GM12873 (cell line): ENCODE measurements around the gene COL23A1.

Source experiments
- TF ChIP-seq, protein P1 (sequence below): IDR thresholded peaks from 2 replicates; pipeline ENCODE4 v1.5.1; 2012; ENCODE audit warnings: low read depth, mild to moderate bottlenecking, moderate library complexity, low read length, control low read depth; ENCODE audit not compliant: insufficient read depth; ENCODE audit errors: missing control alignments

Gene COL23A1

DNA sequence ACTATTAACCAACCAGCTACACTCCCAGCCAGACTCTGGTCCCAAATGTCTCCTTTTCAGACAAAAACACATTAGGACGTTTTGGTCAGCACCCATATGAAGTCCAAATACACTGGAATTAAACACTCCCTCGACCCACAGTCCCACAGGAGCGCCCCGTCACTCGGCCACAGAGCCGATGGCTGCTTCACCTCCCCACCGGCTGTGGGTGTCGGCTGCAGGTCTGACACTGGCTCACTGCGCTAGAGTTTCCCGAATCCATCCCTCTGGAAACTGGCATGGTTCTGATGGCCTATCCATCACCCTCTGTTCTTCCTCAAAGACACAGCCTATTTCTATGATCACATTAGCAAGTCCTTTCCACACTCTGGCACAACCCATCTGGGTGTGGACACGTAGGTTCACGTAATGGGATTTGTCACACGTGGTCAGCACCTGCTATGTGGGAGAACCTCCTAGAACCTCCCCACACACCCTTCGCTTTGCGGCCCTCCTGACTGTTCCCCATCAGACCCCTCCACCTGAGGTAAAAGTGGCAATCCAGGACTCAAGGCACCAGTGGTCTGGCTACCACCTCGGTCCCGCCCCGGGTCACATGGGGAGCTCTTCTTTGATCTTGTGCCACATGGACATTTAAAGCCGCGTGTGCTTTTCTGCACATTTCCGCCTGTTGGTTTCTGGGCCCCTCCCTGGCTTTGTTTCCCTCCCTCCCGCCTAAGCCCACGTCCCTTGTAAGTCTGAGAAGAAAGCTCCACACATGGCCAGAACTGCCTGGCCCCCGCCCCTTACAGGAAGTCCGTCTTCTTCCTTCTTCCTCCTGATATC lies 226.5 kb downstream of the COL23A1 start:
- TF ChIP-seq, protein P1, sequence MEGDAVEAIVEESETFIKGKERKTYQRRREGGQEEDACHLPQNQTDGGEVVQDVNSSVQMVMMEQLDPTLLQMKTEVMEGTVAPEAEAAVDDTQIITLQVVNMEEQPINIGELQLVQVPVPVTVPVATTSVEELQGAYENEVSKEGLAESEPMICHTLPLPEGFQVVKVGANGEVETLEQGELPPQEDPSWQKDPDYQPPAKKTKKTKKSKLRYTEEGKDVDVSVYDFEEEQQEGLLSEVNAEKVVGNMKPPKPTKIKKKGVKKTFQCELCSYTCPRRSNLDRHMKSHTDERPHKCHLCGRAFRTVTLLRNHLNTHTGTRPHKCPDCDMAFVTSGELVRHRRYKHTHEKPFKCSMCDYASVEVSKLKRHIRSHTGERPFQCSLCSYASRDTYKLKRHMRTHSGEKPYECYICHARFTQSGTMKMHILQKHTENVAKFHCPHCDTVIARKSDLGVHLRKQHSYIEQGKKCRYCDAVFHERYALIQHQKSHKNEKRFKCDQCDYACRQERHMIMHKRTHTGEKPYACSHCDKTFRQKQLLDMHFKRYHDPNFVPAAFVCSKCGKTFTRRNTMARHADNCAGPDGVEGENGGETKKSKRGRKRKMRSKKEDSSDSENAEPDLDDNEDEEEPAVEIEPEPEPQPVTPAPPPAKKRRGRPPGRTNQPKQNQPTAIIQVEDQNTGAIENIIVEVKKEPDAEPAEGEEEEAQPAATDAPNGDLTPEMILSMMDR = no peak

DNA sequence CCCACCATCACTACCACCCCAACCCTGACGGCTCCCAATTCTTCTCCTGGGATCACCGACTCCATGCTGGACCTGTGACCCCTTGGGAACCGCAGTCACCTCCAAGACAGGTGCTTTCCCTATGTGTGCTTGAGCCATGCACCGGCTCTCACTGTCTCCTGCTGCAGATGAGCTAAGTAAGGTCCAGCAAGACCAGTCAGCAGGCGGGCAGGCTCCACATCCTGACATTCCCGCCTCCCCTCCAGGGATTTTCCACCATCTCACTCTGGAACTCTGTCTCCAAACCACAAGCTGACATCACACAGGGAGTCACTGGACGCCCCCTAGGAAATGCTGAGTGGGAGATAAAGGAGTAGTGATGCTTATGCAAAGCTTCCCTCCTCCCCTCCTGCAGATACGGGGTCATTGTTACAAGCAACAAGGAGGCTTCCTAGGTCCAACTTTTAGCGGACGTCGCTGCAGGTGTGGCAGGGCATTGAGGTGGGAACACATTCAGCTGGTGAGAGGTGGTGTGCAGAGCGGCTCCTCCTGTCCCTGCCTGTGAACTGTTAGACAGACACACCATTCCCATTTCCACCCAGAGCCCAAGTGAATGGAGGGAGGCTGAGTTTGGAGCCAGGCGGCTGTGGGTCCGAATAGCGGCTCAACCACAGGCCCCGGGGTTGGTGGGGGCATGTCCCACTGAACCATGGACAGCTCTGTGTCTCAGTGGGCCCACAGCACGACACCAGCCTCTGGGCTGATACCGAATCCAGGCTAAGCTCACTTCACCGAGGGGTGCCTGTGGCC lies 228.3 kb downstream of the COL23A1 start:
- TF ChIP-seq, protein P1 = no peak

- TF ChIP-seq, protein P1 = no peak
Observed at GRCh38 chr5:178360926-178361235, 229.3 kb downstream of the COL23A1 start.

- TF ChIP-seq, protein P1 = no peak
Observed at GRCh38 chr5:178360222-178360925, 229.8 kb downstream of the COL23A1 start.

DNA sequence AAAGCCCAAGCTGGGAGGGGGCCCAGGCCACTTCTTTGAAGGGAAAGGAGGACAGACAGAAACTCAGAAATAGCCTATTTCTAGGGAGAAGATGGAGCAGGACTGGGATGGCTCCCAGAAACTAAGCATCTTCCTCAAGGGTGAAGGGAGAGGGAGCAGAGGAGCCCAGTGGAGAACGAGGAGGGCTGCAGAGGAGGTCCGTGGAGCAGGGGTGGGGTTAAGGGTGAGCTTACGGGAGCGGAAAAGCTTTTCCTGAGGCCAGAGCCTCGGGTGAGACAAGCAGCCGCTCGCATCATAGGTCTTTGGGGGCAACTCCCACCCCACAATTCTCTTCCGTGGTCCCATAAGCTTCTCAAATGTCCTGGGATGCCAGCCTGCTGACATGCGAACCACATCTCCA lies 230.5 kb downstream of the COL23A1 start:
- TF ChIP-seq, protein P1 = no peak

- TF ChIP-seq, protein P1 = no peak
Observed at GRCh38 chr5:178357678-178358077, 232.5 kb downstream of the COL23A1 start.

GRCh38 chr5:178357121-178357521 lies 233.1 kb downstream of the COL23A1 start:
- TF ChIP-seq, protein P1 = no peak
